ENCODE data around the gene ALDH1L1.

The ALDH1L1 gene

DNA sequence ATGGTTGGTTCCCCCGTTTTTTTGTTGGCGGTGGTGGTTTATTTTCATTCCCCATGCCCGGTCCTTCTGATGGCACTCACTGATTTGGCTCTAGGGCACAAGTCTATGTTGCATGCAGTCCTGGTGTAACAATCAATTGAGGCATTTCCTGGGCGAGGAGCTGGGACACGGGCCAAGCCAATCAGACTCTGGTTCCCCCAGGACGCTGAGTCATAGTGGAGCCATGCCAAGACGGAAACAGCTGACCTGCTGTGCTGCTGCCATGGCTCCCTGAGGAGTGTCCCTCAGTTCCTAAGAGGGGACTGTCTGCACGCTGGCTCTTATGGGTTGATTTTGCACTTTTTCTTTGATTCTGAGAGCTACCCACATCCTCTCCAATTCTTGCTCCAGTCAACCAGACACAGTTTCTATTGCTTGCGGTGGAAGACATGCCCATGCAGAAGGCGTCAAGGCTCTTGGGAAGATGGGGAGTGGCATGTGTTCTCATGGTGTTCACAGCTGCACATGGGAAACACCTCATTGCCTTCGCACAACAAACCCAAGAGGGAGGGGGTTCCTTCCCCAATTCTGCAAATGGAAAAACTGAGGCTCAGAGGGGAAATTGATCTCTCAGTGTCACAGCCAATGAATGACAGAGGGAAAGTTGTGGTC, 28.3 kb upstream of the ALDH1L1 start:
- Histone ChIP-seq H3K4me3 (no peak overlapping the region), H3K4me1 (peaks cover 20% of the 10 kb centered on the region), H3K27me3 (peaks cover 33% of the 10 kb centered on the region), H4K20me1 (no peaks in the 10 kb centered on the region), H3K27ac (no peak overlapping the region), H3K9me3 (peaks cover 31% of the 10 kb centered on the region), H3K36me3 (no peaks in the 10 kb centered on the region), H3K4me2 (peak overlapping the region; percentile 59), H3K9ac (no peak overlapping the region)
- no peak for TF ChIP-seq Cebpa-rat (IDR thresholded peaks at IDR 0.05)

DNA sequence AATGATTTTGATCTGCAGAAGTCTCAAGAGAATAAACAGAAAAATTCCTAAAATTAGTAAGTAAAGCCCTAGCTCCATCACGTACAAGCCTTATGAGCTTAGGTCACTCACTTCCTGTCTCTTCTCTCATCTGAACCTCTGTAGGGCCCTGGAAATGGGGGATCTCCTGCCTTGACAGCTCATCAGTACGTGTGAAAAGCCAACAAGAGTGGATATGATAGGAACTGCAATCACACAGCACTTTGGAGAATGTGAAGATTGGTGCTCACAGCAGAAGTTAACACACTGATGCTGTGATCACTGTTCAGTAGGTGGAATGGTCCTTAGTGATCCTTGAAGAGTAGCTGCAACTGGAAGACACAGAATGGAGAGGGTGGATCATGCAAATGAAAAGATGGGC, 27.8 kb upstream of the ALDH1L1 start:
- TF ChIP-seq Cebpa-rat (IDR thresholded peaks at IDR 0.05), result no peak
- Histone ChIP-seq H3K27me3 (peaks cover 27% of the 10 kb centered on the region), H3K4me2 (peak overlapping the region; percentile 59; the same call in 1 of the 2 replicates), H3K4me1 (peaks cover 20% of the 10 kb centered on the region), H4K20me1 (no peaks in the 10 kb centered on the region), H3K27ac (no peak overlapping the region), H3K4me3 (no peak overlapping the region), H3K9ac (no peak overlapping the region), H3K9me3 (peaks cover 26% of the 10 kb centered on the region), H3K36me3 (no peaks in the 10 kb centered on the region)

DNA sequence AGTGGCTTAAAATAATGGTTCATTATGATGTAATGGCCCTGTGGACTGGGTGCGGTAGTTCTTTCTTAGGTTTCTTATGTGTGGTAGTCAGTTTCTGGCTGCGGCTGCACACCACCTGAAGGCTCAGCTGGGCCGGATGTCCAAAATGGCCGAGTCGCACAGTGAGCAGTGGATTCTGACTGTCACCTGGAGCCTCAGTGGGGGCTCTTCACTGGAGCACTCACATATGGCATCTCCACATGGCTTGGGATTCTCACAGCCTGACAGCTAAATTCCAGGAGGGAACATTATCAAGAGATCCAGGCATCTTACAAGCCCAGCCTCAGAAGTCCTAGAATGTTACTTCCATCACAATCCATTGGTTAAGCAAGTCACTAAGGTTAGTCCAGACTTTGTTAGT, 26.8 kb upstream of the ALDH1L1 start:
- Histone ChIP-seq H3K9me3 (peaks cover 17% of the 10 kb centered on the region; the same call in 1 of the 2 replicates), H3K4me3 (no peak overlapping the region), H3K27ac (no peak overlapping the region), H3K4me2 (no peak overlapping the region), H4K20me1 (no peaks in the 10 kb centered on the region), H3K36me3 (no peaks in the 10 kb centered on the region), H3K9ac (no peak overlapping the region), H3K27me3 (peaks cover 17% of the 10 kb centered on the region), H3K4me1 (peaks cover 20% of the 10 kb centered on the region)
- no peak for TF ChIP-seq Cebpa-rat (IDR thresholded peaks at IDR 0.05)

DNA sequence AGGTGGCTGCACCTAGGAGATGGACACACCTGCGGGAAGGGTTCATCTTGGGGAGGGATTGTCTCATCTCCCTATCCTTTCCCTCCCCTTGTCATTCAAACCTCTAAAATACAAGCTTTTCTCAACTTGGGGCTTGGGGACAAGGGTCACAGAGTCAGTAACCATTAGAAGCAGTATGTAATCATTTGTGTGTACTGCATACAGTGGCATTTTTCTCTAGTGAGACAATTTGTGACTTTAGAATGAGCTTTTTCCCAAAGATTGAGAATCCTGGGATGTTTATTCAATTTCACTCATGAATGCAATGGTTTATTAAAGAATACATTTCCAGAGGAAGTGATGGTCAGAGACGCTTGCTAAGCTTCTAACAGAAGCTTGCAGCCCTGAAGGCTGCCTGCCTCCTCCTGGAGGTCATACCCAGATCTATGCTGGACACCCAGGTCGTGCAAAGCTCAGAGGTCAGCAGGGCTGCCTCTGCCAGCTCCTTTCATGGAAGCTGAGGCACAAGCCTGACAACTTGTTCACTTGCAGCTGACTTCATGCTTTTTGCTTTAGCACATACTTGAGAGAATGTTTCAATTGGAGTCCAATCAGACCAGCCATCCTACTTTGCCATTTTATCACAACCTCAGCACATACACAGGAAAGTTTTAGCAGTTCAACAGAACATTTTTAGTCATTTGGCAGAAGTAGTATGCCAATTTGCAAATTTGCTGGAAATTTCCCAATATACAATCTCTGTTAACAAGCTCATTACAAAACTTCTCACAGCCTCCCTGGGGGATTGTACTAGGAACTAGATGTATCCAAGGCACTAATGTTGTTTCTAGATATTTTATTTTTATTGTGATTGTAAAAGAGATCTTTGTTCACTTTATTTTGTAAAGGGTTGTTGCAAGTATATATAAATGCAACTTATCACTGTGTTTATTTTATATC, 25.6 kb upstream of the ALDH1L1 start:
- H3K36me3 ChIP-seq, result no peaks in the 10 kb centered on the region
- no peak for TF ChIP-seq Cebpa-rat (IDR thresholded peaks at IDR 0.05)
- H3K9me3 ChIP-seq, result peaks cover 7% of the 10 kb centered on the region; the same call in 1 of the 2 replicates
- no peak overlapping the region for H3K9ac ChIP-seq
- H3K4me2 ChIP-seq, result no peak overlapping the region
- H3K4me3 ChIP-seq, result no peak overlapping the region
- no peak overlapping the region for H3K27ac ChIP-seq
- H3K4me1 ChIP-seq, result peaks cover 20% of the 10 kb centered on the region
- no peaks in the 10 kb centered on the region for H4K20me1 ChIP-seq
- peaks cover 6% of the 10 kb centered on the region; the same call in 1 of the 2 replicates for H3K27me3 ChIP-seq

DNA sequence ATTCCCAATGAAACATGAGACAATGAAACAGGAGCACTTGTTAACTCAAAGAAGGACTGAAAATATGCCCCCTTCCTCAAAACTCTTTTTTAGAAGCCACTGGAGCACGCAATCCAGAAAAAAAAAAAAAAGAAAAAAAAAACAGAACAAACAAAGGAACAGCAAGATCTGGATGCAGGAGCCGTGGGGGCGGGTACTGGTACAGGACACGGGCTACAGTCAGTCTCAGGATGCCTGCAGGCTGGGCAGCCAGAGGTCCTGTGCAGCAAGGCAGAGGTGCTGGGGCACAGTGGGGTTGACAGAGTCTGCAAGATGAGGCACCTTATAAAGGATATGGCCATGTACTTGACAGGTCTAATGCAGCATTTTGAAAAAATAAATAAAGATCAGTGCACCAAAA, 22.3 kb upstream of the ALDH1L1 start:
- H3K27ac ChIP-seq, result no peak overlapping the region
- no peak for TF ChIP-seq Cebpa-rat (IDR thresholded peaks at IDR 0.05)
- no peaks in the 10 kb centered on the region for H4K20me1 ChIP-seq
- H3K36me3 ChIP-seq, result no peaks in the 10 kb centered on the region
- no peaks in the 10 kb centered on the region for H3K4me1 ChIP-seq
- H3K27me3 ChIP-seq, result no peaks in the 10 kb centered on the region
- H3K4me3 ChIP-seq, result no peak overlapping the region
- H3K4me2 ChIP-seq, result no peak overlapping the region
- H3K9ac ChIP-seq, result no peak overlapping the region
- peaks cover 8% of the 10 kb centered on the region; the same call in 1 of the 2 replicates for H3K9me3 ChIP-seq

DNA sequence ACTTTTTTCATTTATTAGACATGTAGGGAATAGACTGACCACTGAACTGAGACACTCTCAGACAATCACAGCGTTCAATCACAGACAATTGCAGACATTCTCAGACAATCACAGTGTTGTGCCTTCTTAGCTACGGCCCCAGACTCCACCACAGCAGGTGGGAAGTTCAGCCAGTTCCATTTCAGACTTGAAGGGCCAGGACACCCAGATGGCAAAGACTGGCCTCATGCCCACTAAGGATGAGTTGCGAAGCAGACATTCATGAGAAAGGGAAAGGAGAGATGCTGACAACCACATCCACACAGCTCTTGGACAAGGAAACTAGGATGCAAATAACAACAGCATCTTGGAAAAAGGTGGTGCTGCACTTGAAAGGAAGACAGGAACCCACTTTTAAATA, 21.9 kb upstream of the ALDH1L1 start:
- Histone ChIP-seq H4K20me1 (no peaks in the 10 kb centered on the region), H3K4me1 (no peaks in the 10 kb centered on the region), H3K27me3 (no peaks in the 10 kb centered on the region), H3K9me3 (peaks cover 12% of the 10 kb centered on the region; the same call in 1 of the 2 replicates), H3K36me3 (no peaks in the 10 kb centered on the region), H3K4me3 (no peak overlapping the region), H3K4me2 (no peak overlapping the region), H3K27ac (no peak overlapping the region), H3K9ac (no peak overlapping the region)
- TF ChIP-seq Cebpa-rat (IDR thresholded peaks at IDR 0.05), result no peak

DNA sequence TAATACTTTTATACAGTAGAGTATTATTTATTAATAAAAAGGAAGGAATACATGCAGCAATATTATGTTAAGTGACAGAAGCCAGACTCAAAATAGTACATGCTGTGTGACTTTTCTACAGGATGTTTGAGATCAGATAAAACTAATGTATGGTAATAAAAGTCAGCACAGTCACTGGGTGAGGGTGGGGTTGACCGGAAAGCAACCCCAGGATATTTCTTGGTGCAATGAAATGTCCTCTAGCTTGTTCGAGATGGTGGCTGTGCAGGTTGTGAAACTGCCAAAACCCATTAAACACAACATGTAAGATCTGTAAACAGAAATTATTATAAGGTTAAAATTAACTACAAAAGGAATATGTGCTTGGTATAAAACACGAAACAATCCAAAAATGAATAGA, 20.8 kb upstream of the ALDH1L1 start:
- TF ChIP-seq Cebpa-rat (IDR thresholded peaks at IDR 0.05), result no peak
- Histone ChIP-seq H3K9ac (no peak overlapping the region), H3K27ac (no peak overlapping the region), H3K4me2 (no peak overlapping the region), H3K4me3 (no peak overlapping the region), H3K9me3 (peaks cover 23% of the 10 kb centered on the region), H3K36me3 (no peaks in the 10 kb centered on the region), H3K4me1 (no peaks in the 10 kb centered on the region), H3K27me3 (no peaks in the 10 kb centered on the region), H4K20me1 (no peaks in the 10 kb centered on the region)

DNA sequence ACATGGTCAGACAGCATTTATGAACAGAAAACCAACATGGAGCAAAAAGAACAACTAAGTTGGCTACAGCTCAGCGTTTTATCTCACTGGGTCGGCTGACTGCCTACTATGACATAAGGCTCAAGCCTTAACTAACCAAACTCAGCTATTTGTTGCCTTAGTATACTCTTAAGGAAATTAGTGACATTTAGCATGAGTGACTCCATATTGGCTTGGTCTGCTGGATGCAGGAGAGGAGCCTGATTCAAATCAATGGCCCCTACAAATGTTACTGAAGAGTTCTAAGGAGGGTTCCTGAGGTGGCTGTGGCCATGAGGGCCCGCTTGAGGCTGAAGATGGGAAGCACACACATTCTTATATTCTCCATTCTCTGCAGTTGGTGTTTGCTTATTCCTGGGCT, 20.1 kb upstream of the ALDH1L1 start:
- TF ChIP-seq Cebpa-rat (IDR thresholded peaks at IDR 0.05), result no peak

DNA sequence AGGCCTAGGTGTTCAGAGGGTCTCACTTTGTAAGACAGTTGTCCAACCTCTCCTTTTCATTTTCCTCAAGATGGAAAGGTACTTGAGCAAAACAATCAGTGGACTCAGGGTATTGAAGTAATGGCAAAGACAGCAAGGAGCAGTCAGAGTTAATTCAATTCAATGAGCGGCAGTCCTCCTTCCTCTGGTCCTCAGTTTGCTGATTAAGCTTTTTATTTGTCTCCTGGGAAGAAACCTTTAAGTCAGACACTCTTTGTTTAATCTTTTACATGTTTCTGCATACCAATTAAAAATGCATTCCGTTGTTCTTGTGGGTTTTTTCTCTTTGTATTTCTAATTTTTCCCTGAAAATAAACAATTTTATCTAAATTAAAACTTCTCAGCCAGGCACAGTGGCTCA, 18.9 kb upstream of the ALDH1L1 start:
- H3K4me2 ChIP-seq, result no peak overlapping the region
- H3K4me3 ChIP-seq, result no peak overlapping the region
- H3K4me1 ChIP-seq, result no peaks in the 10 kb centered on the region
- no peak for TF ChIP-seq Cebpa-rat (IDR thresholded peaks at IDR 0.05)
- no peaks in the 10 kb centered on the region for H3K27me3 ChIP-seq
- no peak overlapping the region for H3K27ac ChIP-seq
- no peaks in the 10 kb centered on the region for H4K20me1 ChIP-seq
- peaks cover 38% of the 10 kb centered on the region for H3K9me3 ChIP-seq
- H3K9ac ChIP-seq, result no peak overlapping the region
- H3K36me3 ChIP-seq, result no peaks in the 10 kb centered on the region

More for the DNA sequence above, 20.1 kb upstream of the ALDH1L1 start:
- H3K27me3 ChIP-seq, result no peaks in the 10 kb centered on the region
- peaks cover 26% of the 10 kb centered on the region for H3K9me3 ChIP-seq
- no peak overlapping the region for H3K4me3 ChIP-seq
- H3K27ac ChIP-seq, result no peak overlapping the region
- H3K4me1 ChIP-seq, result no peaks in the 10 kb centered on the region
- no peaks in the 10 kb centered on the region for H4K20me1 ChIP-seq
- no peak overlapping the region for H3K9ac ChIP-seq
- H3K36me3 ChIP-seq, result no peaks in the 10 kb centered on the region
- H3K4me2 ChIP-seq, result no peak overlapping the region
